GM21423 (cell line): ENCODE data around the gene TTYH3.
A peak's percentile ranks its signal among the peaks of the same experiment; 100 is the strongest.
"Not testable (repeated sequence)": the region's sequence is repeated elsewhere in the genome, so short reads cannot be mapped to it uniquely, and the experiment has no call there.

Experiments used
- ATAC-seq: cut with Tn5 transposase; IDR thresholded peaks from one replicate; pipeline ENCODE4 v1.9.1; 2021; ENCODE audit warnings: mild to moderate bottlenecking, moderate library complexity; ENCODE audit not compliant: unreplicated experiment

The TTYH3 gene

DNA sequence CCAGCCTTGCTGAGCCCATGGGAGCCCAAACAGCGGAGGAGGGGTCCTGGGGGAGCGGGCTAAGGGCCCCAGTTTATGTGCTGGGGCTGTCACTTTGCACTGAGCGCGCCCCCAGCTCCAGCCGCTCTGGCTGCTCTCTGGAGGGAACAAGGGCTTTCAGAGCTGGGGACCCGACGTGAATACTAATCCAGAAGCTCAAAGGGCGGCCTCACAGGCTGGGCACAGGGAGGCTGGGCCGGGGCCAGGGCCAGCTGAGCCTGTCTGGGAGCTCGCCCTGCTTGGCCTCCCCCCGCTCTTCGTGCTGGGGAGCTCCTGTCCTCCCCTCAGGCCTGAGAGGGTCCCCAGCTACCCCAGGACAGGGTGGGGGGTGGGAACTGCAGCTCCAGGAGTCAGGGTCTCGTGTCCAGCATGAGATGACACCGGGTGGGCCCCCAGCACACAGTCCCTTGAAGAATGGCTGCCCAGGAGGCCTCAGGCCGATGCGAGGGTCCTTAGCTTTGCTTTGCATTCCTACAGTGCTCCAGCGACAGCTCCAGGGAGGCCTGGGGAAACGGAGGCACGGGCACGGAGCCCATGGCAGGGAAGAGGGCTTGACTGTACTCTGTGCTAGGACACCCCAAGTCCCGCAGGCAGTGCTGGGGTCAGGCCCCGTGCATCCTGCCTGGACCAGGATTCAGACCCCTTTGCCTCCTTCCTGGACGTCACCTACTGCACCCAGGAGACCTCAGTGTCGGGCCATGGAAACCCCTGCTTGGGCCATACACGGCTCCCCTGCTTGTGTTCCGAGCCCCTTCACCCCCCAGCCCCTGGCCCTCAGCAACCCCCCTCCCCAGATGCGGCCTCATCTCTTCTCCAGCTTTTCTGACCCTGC is 50.4 kb downstream of the TTYH3 start:
- ATAC-seq, result no peak

DNA sequence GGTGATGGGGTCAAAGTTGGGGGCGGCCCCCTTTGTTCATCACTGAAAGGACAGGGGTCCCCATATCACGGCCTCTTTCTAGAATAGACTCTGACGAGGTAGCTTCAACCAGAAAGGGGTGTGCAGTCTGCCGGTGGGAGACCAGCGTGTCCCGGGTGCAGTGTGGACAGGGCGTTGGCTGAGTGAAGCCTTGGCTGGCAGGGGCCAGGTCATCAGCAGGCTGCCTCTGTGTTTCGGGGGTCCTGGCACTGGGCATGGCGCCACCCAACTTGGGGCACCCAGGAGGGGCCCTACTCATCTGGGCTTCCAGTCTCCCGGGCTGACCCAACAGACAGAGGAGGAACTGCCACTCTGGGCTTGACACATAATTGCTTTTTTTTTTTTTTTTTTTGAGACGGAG is 52.7 kb downstream of the TTYH3 start:
- no peak for ATAC-seq

DNA sequence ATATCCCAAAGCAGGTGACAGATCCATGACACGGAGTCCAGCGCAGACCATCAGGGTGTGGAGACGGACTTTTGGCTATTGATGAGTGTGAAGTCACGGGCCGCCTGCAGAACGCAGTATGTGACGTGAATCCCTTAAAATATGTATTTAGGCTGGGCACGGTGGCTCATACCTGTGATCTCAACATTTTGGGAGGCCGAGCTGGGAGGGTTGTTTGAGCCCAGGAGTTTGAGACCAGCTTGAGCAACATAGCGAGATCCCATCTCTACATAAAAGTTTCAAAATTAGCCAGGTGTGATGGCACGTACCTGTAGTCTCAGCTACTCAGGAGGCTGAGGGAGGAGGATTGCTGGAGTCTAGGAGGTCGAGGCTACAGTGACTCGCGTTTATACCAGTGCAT is 54.3 kb downstream of the TTYH3 start:
- ATAC-seq, result no peak

GRCh38 chr7:2687338-2687869 is 55.6 kb downstream of the TTYH3 start:
- ATAC-seq, result no peak

GRCh38 chr7:2687881-2688318 is 56.1 kb downstream of the TTYH3 start, which contains the start of gene AMZ1:
TSS of gene AMZ1 (plus strand) at chr7:2688202. CDS start at chr7:2700452, 12,250 bp downstream.
- peak; percentile 18 for ATAC-seq

DNA sequence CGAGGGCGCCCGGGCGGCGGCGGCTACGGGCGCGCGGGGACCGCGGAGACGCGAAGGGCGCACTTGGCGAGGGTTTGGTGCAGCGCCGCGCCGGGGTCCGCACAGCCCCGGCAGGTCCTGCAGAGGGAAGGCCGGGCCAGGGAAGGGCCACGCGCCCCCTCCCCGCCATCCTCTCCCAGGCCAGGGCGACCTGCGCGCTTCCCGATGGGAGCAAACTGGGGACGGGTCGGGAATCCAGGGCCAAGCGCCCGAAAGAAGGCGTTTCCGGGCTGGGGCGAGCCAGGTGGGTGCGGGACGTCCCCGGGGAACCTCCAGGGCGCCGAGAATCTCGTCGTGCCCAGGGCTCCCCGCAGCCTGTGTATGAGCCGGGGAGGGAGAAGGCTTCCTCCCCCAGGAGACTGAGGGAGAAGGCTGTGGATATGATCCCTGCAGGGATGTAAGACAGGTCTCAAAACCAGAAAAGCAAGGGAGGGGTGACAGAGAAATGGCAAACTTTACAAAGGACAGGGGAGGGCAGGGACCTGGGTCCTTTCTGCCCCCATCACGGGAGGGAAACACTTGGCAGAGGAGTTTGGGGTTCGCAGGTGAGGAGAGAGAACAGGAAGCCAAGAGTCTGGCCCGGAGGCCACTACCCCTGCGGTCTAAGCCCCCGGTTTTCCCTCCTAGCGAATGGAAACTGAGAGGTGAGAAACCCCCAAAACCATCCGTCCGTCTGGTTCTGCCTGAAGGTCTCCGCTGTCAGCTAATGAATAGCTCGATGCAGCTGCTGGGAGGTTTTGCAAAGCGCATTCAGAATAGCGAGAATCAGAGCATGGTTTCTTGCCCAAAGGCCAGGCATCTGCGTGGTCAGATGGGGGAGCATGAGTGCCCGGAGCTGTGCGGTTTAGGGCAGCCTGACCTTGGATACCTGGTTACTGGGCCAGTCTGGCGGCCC is 56.9 kb downstream of the TTYH3 start:
- peak; percentile 76 for ATAC-seq

DNA sequence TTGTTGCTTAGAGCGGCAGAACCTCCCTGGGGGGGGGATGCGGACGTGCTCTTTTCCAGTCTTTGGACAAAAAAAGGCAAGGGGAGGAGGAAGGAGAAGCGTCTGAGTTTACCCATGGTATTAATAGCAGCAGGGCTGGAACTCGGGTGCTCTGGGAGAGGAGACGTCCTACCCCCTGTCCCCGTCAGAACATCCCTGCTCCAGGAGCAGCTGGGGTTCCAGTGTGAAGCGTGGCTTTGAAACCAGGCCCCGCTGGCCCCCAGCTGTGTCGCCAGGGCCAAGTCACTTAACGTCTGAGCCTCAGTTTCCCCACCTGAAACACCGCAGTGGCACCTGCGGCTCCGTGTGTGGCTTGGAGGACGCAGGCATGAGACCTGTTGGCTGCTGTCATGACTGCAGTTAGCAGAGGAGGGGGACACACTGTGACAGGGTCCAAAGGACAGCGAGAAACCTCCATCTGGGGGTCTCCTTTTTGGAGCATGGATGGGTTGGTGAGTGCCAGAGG is 57.6 kb downstream of the TTYH3 start:
- ATAC-seq, result no peak

DNA sequence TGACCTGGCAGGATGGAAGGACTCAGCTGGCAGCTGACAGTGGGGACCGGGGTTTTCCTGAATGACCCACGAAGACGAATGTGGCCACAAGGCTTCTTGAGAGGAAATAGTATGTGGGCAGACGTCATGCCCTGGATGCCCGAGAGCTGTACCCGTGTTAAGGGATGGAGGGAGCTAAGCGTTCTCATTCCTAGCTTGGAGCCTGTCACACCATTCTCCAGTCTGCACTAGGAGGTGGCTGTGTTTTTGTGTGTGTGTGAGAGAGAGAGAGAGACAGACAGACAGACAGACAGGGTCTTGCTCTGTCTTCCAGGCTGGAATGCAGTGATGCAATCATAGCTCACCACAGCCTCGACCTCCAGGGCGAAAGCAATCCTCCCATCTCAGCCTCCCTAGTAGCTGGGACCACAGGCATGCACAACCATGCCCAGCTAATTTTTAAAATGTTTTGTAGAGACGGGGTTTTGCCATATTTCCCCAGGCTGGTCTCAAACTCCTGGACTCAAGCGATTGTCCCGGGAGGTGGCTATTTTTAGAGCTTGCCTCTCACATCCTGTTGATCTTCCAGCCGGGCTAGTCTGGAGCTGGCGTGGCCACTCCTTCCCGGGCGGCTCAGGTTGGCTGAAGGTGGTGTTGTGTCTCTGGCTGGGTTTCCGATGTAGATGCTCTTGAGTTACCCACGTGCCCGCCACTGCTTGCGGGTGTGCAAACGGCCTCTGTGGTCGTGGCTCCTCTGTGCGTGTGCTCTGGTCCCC is 58.3 kb downstream of the TTYH3 start:
- no peak for ATAC-seq

- ATAC-seq, result no peak
Observed at GRCh38 chr7:2691011-2691707, 59.4 kb downstream of the TTYH3 start.

- ATAC-seq, result not testable (repeated sequence)
Observed at GRCh38 chr7:2691932-2692439, 60.2 kb downstream of the TTYH3 start.

- no peak for ATAC-seq
Observed at GRCh38 chr7:2692543-2692942, 60.8 kb downstream of the TTYH3 start.

DNA sequence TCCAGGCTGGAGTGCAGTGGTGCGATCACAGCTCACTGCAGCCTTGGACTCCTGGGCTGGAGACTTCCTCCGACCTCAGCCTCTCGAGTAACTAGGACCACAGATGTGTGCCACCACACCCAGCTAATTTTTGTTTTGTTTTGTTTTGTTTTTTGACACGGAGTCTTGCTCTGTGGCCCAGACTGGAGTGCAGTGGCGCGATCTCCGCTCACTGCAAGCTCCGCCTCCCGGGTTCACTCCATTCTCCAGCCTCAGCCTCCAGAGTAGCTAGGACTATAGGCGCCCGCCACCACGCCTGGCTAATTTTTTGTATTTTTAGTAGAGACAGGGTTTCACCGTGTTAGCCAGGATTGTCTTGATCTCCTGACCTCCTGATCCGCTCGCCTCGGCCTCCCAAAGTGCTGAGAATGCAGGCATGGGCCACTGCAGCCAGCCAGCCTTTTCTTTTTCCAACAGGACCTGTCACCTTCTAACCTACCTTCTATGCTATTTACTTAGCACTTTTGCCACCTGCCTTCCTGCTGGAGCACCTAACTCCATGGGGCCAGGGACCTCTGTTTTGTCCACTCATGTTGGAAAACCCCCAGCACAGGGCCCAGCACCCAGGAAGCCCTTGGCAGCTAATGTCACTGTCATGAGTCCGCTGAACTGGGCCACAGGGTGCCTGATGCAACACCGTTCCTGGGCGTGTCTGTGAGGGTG is 61.8 kb downstream of the TTYH3 start:
- not testable (repeated sequence) for ATAC-seq

GRCh38 chr7:2694122-2694436 is 62.3 kb downstream of the TTYH3 start:
- not testable (repeated sequence) for ATAC-seq

DNA sequence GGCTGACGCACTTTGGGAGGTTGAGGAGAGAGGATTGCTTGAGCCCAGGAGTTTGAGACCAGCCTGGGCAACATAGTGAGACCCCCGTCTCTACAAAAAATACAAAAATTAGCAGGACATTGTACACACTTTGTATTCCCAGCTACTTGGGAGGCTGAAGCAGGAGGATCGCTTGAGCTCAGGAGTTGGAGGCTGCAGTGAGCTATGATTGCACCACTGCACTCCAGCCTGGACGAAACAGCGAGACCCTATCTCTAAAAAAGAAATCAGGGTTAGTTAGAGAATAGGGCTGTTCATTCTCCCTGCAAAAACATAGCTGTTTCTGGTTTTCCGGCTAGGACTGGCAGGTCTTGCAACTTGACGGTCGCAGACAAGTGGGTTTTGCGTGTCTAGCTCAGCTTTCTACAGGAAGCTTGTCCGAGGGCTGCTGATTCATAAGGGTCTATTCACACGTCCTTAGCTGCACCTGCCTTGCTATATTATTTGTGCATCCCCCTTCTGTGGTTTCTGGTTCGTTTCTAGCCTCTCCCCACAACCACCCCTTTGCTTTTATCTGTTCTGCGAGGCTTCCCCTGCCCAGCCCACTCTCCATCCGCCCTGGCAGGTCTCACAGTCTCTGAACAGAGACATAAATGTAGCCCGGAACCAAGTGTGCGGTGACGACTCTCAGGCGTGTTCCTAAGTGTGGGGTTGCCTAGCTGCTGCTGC is 66.9 kb downstream of the TTYH3 start:
- ATAC-seq, result peak; percentile 92

DNA sequence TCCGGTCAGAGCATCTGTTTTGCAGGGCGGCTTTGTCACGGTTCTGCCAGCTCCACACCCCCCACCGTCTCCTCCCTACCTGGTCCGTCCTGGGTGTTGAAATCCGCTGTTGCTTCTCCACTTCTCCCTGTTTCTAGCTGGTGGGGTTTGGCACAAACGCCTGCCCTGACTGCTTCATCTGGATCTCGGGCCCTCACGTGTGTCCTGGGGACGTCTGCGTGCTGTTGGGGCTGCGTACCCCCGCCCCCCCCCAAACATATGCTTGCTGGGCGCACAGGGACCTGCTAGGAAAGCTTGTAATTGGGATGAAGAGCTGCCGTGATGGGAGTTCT is 67.5 kb downstream of the TTYH3 start:
- no peak for ATAC-seq

DNA sequence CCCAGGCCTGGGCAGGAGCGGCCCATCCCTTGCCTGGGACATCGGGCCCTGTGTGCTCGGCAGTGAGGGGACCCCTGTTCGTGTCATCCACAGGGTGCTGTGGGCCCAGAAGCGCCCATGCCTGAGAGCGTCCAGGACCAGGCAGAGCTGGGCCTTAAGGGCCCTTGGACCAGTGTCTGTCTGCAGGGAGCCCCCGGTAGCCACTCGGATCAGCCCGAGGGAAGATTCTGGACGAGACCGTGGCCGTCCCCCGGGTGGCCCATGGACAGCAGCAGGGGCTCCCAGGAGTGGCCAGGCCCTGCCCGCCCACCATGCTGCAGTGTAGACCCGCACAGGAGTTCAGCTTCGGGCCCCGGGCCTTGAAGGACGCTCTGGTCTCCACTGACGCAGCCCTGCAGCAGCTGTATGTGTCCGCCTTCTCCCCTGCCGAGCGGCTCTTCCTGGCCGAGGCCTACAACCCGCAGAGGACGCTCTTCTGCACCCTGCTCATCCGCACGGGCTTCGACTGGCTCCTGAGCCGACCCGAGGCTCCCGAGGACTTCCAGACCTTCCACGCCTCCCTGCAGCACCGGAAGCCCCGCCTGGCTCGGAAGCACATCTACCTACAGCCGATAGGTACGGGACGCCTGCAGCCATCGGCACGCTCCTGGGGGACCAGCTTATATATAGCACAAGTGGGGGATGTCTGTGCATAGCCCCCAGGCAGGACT is 68.5 kb downstream of the TTYH3 start:
- no peak for ATAC-seq

GRCh38 chr7:2701424-2701823 is 69.6 kb downstream of the TTYH3 start:
- ATAC-seq, result no peak
